Measurements from ENCODE around the gene CAP1. TPM values are rescaled to one million over a fixed set of nuclear protein-coding genes. Genes with fewer than 3 reads are reported as not detected.

CAP1 gene
- total and polyA plus RNA-seq, 10 of the 15 experiments (the other 5 are each of a cell fraction or from before 2014, with no cell fraction given) = 360 to 500 (median 431) TPM

DNA sequence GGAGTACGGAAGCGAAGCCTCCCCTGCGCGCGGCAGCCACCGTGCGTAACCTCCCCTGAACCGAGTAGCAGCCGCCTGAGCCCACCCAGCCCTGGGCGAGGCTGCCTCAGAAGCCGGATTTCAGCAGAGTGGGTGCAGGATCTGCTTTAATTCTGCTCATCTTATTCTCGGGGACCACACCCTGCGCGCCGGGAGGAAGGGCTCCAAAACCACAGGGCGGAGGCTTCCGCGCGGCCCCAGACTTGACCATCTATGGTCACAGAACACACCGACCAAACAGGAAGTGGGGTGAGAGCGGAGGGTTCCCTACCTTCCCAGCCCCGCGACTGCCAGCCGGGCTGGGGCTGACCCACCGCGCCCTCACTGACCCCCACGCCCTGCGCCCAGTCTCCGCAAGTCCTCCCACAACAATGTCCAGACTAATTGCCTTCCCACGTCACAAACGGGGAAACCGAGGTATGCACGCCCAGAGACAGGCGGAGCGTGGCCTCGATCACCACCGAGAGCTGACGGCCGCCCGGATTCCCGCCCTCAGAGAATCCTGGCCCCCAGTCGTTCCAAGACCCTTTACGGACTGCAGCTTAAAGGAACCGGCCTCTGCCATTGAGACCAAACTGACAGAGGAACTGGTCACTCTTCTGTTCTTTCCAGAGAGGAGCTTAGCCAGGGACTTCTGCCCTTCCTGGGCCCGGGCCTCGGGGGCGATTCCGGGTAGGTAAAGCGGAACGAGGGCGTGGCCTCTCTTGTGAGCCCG, 595 bp upstream of the CAP1 start (continued):
- TF ChIP-seq, protein P1, sequence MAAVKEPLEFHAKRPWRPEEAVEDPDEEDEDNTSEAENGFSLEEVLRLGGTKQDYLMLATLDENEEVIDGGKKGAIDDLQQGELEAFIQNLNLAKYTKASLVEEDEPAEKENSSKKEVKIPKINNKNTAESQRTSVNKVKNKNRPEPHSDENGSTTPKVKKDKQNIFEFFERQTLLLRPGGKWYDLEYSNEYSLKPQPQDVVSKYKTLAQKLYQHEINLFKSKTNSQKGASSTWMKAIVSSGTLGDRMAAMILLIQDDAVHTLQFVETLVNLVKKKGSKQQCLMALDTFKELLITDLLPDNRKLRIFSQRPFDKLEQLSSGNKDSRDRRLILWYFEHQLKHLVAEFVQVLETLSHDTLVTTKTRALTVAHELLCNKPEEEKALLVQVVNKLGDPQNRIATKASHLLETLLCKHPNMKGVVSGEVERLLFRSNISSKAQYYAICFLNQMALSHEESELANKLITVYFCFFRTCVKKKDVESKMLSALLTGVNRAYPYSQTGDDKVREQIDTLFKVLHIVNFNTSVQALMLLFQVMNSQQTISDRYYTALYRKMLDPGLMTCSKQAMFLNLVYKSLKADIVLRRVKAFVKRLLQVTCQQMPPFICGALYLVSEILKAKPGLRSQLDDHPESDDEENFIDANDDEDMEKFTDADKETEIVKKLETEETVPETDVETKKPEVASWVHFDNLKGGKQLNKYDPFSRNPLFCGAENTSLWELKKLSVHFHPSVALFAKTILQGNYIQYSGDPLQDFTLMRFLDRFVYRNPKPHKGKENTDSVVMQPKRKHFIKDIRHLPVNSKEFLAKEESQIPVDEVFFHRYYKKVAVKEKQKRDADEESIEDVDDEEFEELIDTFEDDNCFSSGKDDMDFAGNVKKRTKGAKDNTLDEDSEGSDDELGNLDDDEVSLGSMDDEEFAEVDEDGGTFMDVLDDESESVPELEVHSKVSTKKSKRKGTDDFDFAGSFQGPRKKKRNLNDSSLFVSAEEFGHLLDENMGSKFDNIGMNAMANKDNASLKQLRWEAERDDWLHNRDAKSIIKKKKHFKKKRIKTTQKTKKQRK (IDR thresholded peaks at IDR 0.05; ENCODE audit: low read depth, low read length) = no peak
- TF ChIP-seq SREBF1 (IDR thresholded peaks at IDR 0.05; ENCODE audit: low read length) (no peak), TBL1XR1 (IDR thresholded peaks at IDR 0.05; ENCODE audit: low read depth, low read length) (no peak), SMC3 (IDR thresholded peaks at IDR 0.05; ENCODE audit: borderline replicate concordance, low read length) (no peak), DPF2 (IDR thresholded peaks at IDR 0.05) (peak; percentile 62), HDGF (IDR thresholded peaks at IDR 0.05) (no peak), SREBF2 (IDR thresholded peaks at IDR 0.05; ENCODE audit: low read length) (no peak), NR2C1 (IDR thresholded peaks at IDR 0.05) (no peak), PML (IDR thresholded peaks at IDR 0.05; ENCODE audit: low read length) (peak; percentile 95), PAX8 (IDR thresholded peaks at IDR 0.05) (no peak), BRCA1 (IDR thresholded peaks at IDR 0.05; ENCODE audit: low read depth, low read length) (no peak), CHD1 (IDR thresholded peaks at IDR 0.05; ENCODE audit: low read depth, low read length) (no peak), CBFB (IDR thresholded peaks at IDR 0.05; ENCODE audit: low read depth) (peak; percentile 97)
- TF ChIP-seq, protein P2, sequence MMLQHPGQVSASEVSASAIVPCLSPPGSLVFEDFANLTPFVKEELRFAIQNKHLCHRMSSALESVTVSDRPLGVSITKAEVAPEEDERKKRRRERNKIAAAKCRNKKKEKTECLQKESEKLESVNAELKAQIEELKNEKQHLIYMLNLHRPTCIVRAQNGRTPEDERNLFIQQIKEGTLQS (IDR thresholded peaks at IDR 0.05; ENCODE audit: borderline replicate concordance, extremely low read depth, low read depth, low read length) = no peak
- TF ChIP-seq, protein P3, sequence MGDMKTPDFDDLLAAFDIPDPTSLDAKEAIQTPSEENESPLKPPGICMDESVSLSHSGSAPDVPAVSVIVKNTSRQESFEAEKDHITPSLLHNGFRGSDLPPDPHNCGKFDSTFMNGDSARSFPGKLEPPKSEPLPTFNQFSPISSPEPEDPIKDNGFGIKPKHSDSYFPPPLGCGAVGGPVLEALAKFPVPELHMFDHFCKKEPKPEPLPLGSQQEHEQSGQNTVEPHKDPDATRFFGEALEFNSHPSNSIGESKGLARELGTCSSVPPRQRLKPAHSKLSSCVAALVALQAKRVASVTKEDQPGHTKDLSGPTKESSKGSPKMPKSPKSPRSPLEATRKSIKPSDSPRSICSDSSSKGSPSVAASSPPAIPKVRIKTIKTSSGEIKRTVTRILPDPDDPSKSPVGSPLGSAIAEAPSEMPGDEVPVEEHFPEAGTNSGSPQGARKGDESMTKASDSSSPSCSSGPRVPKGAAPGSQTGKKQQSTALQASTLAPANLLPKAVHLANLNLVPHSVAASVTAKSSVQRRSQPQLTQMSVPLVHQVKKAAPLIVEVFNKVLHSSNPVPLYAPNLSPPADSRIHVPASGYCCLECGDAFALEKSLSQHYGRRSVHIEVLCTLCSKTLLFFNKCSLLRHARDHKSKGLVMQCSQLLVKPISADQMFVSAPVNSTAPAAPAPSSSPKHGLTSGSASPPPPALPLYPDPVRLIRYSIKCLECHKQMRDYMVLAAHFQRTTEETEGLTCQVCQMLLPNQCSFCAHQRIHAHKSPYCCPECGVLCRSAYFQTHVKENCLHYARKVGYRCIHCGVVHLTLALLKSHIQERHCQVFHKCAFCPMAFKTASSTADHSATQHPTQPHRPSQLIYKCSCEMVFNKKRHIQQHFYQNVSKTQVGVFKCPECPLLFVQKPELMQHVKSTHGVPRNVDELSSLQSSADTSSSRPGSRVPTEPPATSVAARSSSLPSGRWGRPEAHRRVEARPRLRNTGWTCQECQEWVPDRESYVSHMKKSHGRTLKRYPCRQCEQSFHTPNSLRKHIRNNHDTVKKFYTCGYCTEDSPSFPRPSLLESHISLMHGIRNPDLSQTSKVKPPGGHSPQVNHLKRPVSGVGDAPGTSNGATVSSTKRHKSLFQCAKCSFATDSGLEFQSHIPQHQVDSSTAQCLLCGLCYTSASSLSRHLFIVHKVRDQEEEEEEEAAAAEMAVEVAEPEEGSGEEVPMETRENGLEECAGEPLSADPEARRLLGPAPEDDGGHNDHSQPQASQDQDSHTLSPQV (IDR thresholded peaks at IDR 0.05) = no peak
- TF ChIP-seq, protein P4, sequence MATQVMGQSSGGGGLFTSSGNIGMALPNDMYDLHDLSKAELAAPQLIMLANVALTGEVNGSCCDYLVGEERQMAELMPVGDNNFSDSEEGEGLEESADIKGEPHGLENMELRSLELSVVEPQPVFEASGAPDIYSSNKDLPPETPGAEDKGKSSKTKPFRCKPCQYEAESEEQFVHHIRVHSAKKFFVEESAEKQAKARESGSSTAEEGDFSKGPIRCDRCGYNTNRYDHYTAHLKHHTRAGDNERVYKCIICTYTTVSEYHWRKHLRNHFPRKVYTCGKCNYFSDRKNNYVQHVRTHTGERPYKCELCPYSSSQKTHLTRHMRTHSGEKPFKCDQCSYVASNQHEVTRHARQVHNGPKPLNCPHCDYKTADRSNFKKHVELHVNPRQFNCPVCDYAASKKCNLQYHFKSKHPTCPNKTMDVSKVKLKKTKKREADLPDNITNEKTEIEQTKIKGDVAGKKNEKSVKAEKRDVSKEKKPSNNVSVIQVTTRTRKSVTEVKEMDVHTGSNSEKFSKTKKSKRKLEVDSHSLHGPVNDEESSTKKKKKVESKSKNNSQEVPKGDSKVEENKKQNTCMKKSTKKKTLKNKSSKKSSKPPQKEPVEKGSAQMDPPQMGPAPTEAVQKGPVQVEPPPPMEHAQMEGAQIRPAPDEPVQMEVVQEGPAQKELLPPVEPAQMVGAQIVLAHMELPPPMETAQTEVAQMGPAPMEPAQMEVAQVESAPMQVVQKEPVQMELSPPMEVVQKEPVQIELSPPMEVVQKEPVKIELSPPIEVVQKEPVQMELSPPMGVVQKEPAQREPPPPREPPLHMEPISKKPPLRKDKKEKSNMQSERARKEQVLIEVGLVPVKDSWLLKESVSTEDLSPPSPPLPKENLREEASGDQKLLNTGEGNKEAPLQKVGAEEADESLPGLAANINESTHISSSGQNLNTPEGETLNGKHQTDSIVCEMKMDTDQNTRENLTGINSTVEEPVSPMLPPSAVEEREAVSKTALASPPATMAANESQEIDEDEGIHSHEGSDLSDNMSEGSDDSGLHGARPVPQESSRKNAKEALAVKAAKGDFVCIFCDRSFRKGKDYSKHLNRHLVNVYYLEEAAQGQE (IDR thresholded peaks at IDR 0.05; ENCODE audit: low read depth, low read length) = peak; percentile 25; the same call in 1 of the 2 replicates
